ENCODE data around the gene TRAF6. TPM values are rescaled to one million over a fixed set of nuclear protein-coding genes. Genes with fewer than 3 reads are reported as not detected.

The TRAF6 gene
- total and polyA plus RNA-seq, 2 of the 13 experiments (the other 11 are each of a cell fraction or from before 2014, with no cell fraction given), result 3.3 to 5.9 TPM

GRCh38 chr11:36509694-36510593 is at the start of gene TRAF6 (continued):
- no peak; the same call in 1 of the 2 replicates for TF ChIP-seq ZNF460 (CRISPR knock-in tag; IDR thresholded peaks at IDR 0.05; ENCODE audit: borderline replicate concordance)
- 0 out of 2 replicates have a peak, but pooled peaks have one; percentile 73 for TF ChIP-seq ZNF101 (CRISPR knock-in tag; IDR thresholded peaks at IDR 0.05; ENCODE audit: borderline replicate concordance, low read depth)
- TF ChIP-seq FOXA1 (IDR thresholded peaks at IDR 0.05), result no peak
- no peak for TF ChIP-seq FOXA1 (CRISPR knock-in tag; IDR thresholded peaks at IDR 0.05)
- TF ChIP-seq SMARCC2 (IDR thresholded peaks at IDR 0.05), result no peak
- TF ChIP-seq KLF9 (CRISPR knock-in tag; IDR thresholded peaks at IDR 0.05; ENCODE audit: low read depth), result 0 out of 2 replicates have a peak, but pooled peaks have one; percentile 66
- TF ChIP-seq CBFB (CRISPR knock-in tag; IDR thresholded peaks at IDR 0.05), result peak; percentile 93; the same call in 1 of the 2 replicates
- TF ChIP-seq ZNF646 (CRISPR knock-in tag; IDR thresholded peaks at IDR 0.05), result no peak
- 0 out of 2 replicates have a peak, but pooled peaks have one; percentile 63 for TF ChIP-seq IRX3 (CRISPR knock-in tag; IDR thresholded peaks at IDR 0.05; ENCODE audit: borderline replicate concordance, low read depth)
- TF ChIP-seq ZNF121 (CRISPR knock-in tag; IDR thresholded peaks at IDR 0.05), result peak; percentile 14; the same call in 1 of the 2 replicates
- no peak; the same call in 1 of the 2 replicates for TF ChIP-seq THAP8 (CRISPR knock-in tag; IDR thresholded peaks at IDR 0.05; ENCODE audit: borderline replicate concordance)
- peak; percentile 89 for TF ChIP-seq ZNF710 (CRISPR knock-in tag; IDR thresholded peaks at IDR 0.05; ENCODE audit: borderline replicate concordance)
- TF ChIP-seq EEA1 (CRISPR knock-in tag; IDR thresholded peaks at IDR 0.05; ENCODE audit: borderline replicate concordance), result no peak
- 0 out of 2 replicates have a peak, but pooled peaks have one; percentile 33 for TF ChIP-seq LRRFIP1 (CRISPR knock-in tag; conservative IDR thresholded peaks at IDR 0.05)
- TF ChIP-seq U2AF1 (optimal IDR thresholded peaks at IDR 0.05; ENCODE audit: low read depth, low read length), result peak; percentile 49
- TF ChIP-seq FOXJ3 (CRISPR knock-in tag; IDR thresholded peaks at IDR 0.05; ENCODE audit: borderline replicate concordance), result peak; percentile 73; the same call in 1 of the 2 replicates

Data from HepG2 (cell line).